NCI-H1694 (cell line): ENCODE data around the gene EIF3F.

Experiments
- DNase-seq: peaks from one replicate; lab custom pipeline; 2025; lab: John Stamatoyannopoulos, UW

The EIF3F gene

GRCh38 chr11:7994581-7995278 is 7.6 kb downstream of the EIF3F start:
- no peak for DNase-seq

GRCh38 chr11:7999795-8000194 is 12.7 kb downstream of the EIF3F start:
- DNase-seq = no peak

- no peak for DNase-seq
Observed at GRCh38 chr11:8000390-8000789, 13.3 kb downstream of the EIF3F start.

- DNase-seq = no peak
Observed at GRCh38 chr11:8002676-8003075, 15.5 kb downstream of the EIF3F start.

GRCh38 chr11:8003187-8003586 is 16.1 kb downstream of the EIF3F start:
- DNase-seq = no peak

- DNase-seq = no peak
Observed at GRCh38 chr11:8004008-8004407, 16.9 kb downstream of the EIF3F start.

GRCh38 chr11:8005556-8005955 is 18.4 kb downstream of the EIF3F start:
- DNase-seq = no peak

GRCh38 chr11:8006349-8006977 is 19.3 kb downstream of the EIF3F start:
- DNase-seq = peak; percentile 58

GRCh38 chr11:8008212-8008611 is 21.1 kb downstream of the EIF3F start:
- no peak for DNase-seq

GRCh38 chr11:8009856-8010255 is 22.7 kb downstream of the EIF3F start:
- no peak for DNase-seq

- no peak for DNase-seq
Observed at GRCh38 chr11:8011371-8011770, 24.2 kb downstream of the EIF3F start.

GRCh38 chr11:8011981-8012444 is 24.9 kb downstream of the EIF3F start:
- DNase-seq = no peak

- no peak for DNase-seq
Observed at GRCh38 chr11:8013833-8014232, 26.7 kb downstream of the EIF3F start.

- DNase-seq = no peak
Observed at GRCh38 chr11:8015753-8016239, 28.7 kb downstream of the EIF3F start.

GRCh38 chr11:8016440-8016839 is 29.3 kb downstream of the EIF3F start:
- no peak for DNase-seq

GRCh38 chr11:8017071-8017470 is 29.9 kb downstream of the EIF3F start:
- no peak for DNase-seq

- DNase-seq = no peak
Observed at GRCh38 chr11:8017894-8018483, 30.9 kb downstream of the EIF3F start.

GRCh38 chr11:8018484-8019313 is 31.6 kb downstream of the EIF3F start:
- DNase-seq = peak; percentile 4

GRCh38 chr11:8019314-8020243 is 32.4 kb downstream of the EIF3F start:
- DNase-seq = no peak

GRCh38 chr11:8020244-8020597 is 33.1 kb downstream of the EIF3F start:
- DNase-seq = no peak

- DNase-seq = no peak
Observed at GRCh38 chr11:8021920-8022319, 34.8 kb downstream of the EIF3F start.
